Measurements from ENCODE around the gene TMEM150A.
"Not testable (repeated sequence)": the region's sequence is repeated elsewhere in the genome, so short reads cannot be mapped to it uniquely, and the experiment has no call there.

TMEM150A gene

GRCh38 chr2:85594715-85595300 is 7.7 kb downstream of the TMEM150A start:
- in situ Hi-C loops (cut with HindIII; ENCODE audit: low sequenced_read_pairs), result no loop called here

GRCh38 chr2:85593023-85593422 is 9.5 kb downstream of the TMEM150A start:
- in situ Hi-C loops (cut with HindIII; ENCODE audit: low sequenced_read_pairs), result no loop called here

GRCh38 chr2:85592299-85592698 is 10.2 kb downstream of the TMEM150A start:
- in situ Hi-C loops (cut with HindIII; ENCODE audit: low sequenced_read_pairs), result not testable (repeated sequence)

GRCh38 chr2:85591563-85591962 is 10.9 kb downstream of the TMEM150A start:
- in situ Hi-C loops (cut with HindIII; ENCODE audit: low sequenced_read_pairs), result no loop called here

GRCh38 chr2:85590950-85591349 is 11.5 kb downstream of the TMEM150A start:
- in situ Hi-C loops (cut with HindIII; ENCODE audit: low sequenced_read_pairs), result no loop called here

GRCh38 chr2:85589982-85590791 is 12.3 kb downstream of the TMEM150A start:
- in situ Hi-C loops (cut with HindIII; ENCODE audit: low sequenced_read_pairs), result no loop called here

- in situ Hi-C loops (cut with HindIII; ENCODE audit: low sequenced_read_pairs), result no loop called here
Observed at GRCh38 chr2:85589181-85589580, 13.3 kb downstream of the TMEM150A start.

- in situ Hi-C loops (cut with HindIII; ENCODE audit: low sequenced_read_pairs), result no loop called here
Observed at GRCh38 chr2:85588645-85589044, 13.9 kb downstream of the TMEM150A start.

GRCh38 chr2:85588236-85588635 is 14.3 kb downstream of the TMEM150A start:
- in situ Hi-C loops (cut with HindIII; ENCODE audit: low sequenced_read_pairs), result no loop called here

GRCh38 chr2:85585781-85586105 is 16.8 kb downstream of the TMEM150A start:
- in situ Hi-C loops (cut with HindIII; ENCODE audit: low sequenced_read_pairs), result no loop called here

GRCh38 chr2:85584857-85585780 is 17.4 kb downstream of the TMEM150A start:
- in situ Hi-C loops (cut with HindIII; ENCODE audit: low sequenced_read_pairs), result no loop called here

- in situ Hi-C loops (cut with HindIII; ENCODE audit: low sequenced_read_pairs), result no loop called here
Observed at GRCh38 chr2:85584354-85584856, 18.1 kb downstream of the TMEM150A start, which contains the start of gene VAMP5. Gene VAMP5, plus strand, starts transcription at chr2:85584431. Its CDS starts 60 bp downstream, at chr2:85584491.

GRCh38 chr2:85583667-85584353 is 18.7 kb downstream of the TMEM150A start:
- in situ Hi-C loops (cut with HindIII; ENCODE audit: low sequenced_read_pairs), result no loop called here

GRCh38 chr2:85582492-85582891 is 20.0 kb downstream of the TMEM150A start:
- in situ Hi-C loops (cut with HindIII; ENCODE audit: low sequenced_read_pairs), result no loop called here

- in situ Hi-C loops (cut with HindIII; ENCODE audit: low sequenced_read_pairs), result no loop called here
Observed at GRCh38 chr2:85580206-85580605, 22.3 kb downstream of the TMEM150A start.

GRCh38 chr2:85579266-85579935 is 23.1 kb downstream of the TMEM150A start:
- in situ Hi-C loops (cut with HindIII; ENCODE audit: low sequenced_read_pairs), result no loop called here

- in situ Hi-C loops (cut with HindIII; ENCODE audit: low sequenced_read_pairs), result no loop called here
Observed at GRCh38 chr2:85578243-85579180, 24.0 kb downstream of the TMEM150A start.

- in situ Hi-C loops (cut with HindIII; ENCODE audit: low sequenced_read_pairs), result no loop called here
Observed at GRCh38 chr2:85577386-85578242, 24.9 kb downstream of the TMEM150A start, which contains the start of gene VAMP8. Gene VAMP8, plus strand, starts transcription at chr2:85577586. Its CDS starts 61 bp downstream, at chr2:85577647.

All from endothelial cell of hepatic sinusoid (primary cell).